GM21717 (cell line): Measurements from ENCODE around the gene HNRNPUL1.

Source experiments
- ATAC-seq: cut with Tn5 transposase; IDR thresholded peaks from one replicate; pipeline ENCODE4 v1.9.1; 2021; ENCODE audit warnings: mild to moderate bottlenecking, moderate library complexity; ENCODE audit not compliant: unreplicated experiment

HNRNPUL1 gene

GRCh38 chr19:41233748-41234240, 30.4 kb upstream of the HNRNPUL1 start:
- ATAC-seq, result no peak

- no peak for ATAC-seq
These were observed 29.5 kb upstream of the HNRNPUL1 start for GRCh38 chr19:41234512-41235168.

GRCh38 chr19:41235480-41235879, 28.7 kb upstream of the HNRNPUL1 start:
- ATAC-seq, result no peak

GRCh38 chr19:41238244-41238643, 25.9 kb upstream of the HNRNPUL1 start:
- no peak for ATAC-seq

GRCh38 chr19:41239363-41239762, 24.8 kb upstream of the HNRNPUL1 start:
- no peak for ATAC-seq

GRCh38 chr19:41239961-41240574, 24.1 kb upstream of the HNRNPUL1 start:
- no peak for ATAC-seq

- no peak for ATAC-seq
These were observed 22.3 kb upstream of the HNRNPUL1 start for GRCh38 chr19:41241859-41242258.

GRCh38 chr19:41244117-41244516, 20.1 kb upstream of the HNRNPUL1 start:
- ATAC-seq, result no peak

- ATAC-seq, result no peak
These were observed 18.3 kb upstream of the HNRNPUL1 start for GRCh38 chr19:41245843-41246242.

- ATAC-seq, result no peak
These were observed 15.3 kb upstream of the HNRNPUL1 start for GRCh38 chr19:41248895-41249294.

GRCh38 chr19:41249707-41250423, 14.3 kb upstream of the HNRNPUL1 start:
- ATAC-seq, result no peak

- ATAC-seq, result no peak
These were observed 10.5 kb upstream of the HNRNPUL1 start for GRCh38 chr19:41253660-41254059.

GRCh38 chr19:41255171-41255570, 9.0 kb upstream of the HNRNPUL1 start:
- no peak for ATAC-seq

- no peak for ATAC-seq
These were observed 2.5 kb upstream of the HNRNPUL1 start for GRCh38 chr19:41261474-41262190.

- peak; percentile 5 for ATAC-seq
These were observed 926 bp upstream of the HNRNPUL1 start for GRCh38 chr19:41263042-41263849.

- ATAC-seq, result no peak
These were observed 616 bp downstream of the HNRNPUL1 start for GRCh38 chr19:41264581-41265394.

- ATAC-seq, result no peak
These were observed 1.4 kb downstream of the HNRNPUL1 start for GRCh38 chr19:41265395-41266153.

- ATAC-seq, result no peak
These were observed 4.9 kb downstream of the HNRNPUL1 start for GRCh38 chr19:41269055-41269454.

GRCh38 chr19:41269571-41269970, 5.4 kb downstream of the HNRNPUL1 start:
- ATAC-seq, result no peak
